ENCODE results near the gene HOXA4.

Gene HOXA4

DNA sequence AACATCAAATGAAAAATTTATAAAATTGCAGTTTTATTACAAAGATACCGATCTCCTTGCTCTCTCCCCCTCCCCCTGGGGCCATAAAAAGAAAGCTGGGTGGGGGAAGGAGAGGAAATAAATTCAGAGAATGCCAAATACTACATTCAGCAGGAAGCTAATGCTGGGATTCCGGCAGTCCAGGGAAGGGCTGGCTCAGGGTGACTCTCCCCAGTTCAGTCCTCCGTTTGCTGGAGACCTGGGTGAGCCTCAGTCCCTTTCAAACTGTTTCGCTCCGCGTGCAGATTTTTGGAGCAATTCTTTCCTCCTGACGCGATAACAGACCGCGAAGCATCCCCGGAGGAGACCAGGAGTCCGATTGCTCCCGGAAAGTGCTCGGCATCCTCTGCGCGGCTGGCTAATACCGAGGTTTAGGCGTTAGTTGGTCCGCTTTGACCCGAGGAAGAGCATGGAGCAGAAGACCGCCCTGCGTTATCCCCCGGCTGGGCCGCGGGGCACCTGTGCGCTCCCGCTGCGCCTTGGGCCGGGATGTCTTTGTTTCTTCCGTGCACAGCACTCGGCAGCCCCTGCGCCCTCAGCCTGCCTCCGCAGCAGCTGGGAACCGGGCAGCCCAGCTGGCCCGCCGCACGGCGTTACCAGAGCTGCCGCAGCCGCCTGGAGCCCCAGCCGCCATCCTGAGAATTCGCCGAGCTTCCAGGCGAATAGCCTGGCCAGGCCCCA, 24.2 kb downstream of the HOXA4 start:
- DNase-seq (ENCODE audit: low read depth in 2 of 2, low spot score in 1 of 2), result no peak

DNA sequence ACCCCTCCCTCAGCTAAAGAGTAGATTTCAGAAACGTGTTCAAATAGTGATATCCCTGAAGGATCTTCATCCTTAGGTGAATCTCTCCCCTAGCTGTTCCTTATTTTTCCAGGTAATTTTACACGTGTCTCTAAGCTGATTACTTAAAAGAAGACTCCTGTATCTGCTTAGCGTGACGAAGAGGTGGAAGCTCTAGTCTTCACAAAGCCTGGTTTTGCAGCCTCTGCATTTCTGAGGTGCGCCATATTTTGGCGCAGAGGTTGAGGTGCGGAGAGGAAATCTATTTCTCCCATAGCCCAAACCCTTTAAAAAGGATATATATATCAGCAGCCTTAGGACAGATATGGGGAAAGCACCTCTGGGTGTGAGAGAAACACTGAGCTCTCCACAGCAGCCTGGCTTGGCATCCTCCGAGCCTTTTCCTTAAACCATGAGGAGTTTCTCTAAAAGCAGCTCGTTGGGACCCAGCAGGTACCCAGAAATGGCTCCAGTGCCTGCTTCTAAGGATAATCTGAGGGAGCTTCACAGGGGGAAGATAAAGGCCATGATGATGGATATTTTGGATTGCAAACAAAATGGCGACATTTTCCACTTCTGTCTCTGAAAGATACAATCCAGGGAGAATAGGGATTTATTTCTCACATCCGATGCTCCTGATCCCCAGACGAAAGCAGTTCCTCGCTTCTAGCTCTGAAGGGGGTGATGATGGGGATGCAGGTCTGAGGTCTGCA, 25.1 kb downstream of the HOXA4 start:
- DNase-seq (ENCODE audit: low read depth in 2 of 2, low spot score in 1 of 2), result no peak

DNA sequence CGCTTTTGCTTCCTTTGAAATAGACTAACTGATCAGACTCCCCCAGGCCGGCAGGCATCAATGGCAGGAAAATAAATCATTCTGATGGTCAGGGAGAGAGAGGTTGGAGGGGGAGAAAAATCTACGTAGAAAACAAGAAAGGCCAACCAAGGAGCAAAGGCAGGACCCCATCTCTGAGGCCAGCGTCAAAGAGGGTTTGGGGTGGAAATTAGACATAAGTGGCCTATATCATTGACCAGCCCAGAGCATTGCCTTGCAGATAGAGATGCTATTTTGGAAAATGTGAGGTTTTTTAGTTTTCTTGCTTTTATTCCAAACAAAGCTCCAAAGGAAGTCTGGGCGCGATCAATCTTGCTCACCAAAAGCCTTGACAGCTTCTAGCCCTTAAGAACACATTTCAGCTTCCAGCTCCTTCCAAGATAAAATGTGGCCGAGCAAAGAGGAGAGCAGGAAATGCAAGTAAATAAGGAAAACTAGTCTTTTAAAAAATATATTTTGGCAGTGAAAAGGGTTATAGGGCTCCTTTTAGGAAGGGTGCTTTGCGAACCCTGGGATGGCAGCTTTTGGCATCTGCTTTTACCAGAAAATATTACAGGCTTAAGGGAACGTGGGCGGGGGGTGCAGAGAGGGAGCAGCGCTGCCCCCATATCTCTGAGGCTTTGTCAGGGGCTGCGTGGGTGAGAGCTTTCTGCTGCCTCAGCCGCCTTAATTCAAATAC, 26.1 kb downstream of the HOXA4 start:
- no peak for DNase-seq (ENCODE audit: low read depth in 2 of 2, low spot score in 1 of 2)

DNA sequence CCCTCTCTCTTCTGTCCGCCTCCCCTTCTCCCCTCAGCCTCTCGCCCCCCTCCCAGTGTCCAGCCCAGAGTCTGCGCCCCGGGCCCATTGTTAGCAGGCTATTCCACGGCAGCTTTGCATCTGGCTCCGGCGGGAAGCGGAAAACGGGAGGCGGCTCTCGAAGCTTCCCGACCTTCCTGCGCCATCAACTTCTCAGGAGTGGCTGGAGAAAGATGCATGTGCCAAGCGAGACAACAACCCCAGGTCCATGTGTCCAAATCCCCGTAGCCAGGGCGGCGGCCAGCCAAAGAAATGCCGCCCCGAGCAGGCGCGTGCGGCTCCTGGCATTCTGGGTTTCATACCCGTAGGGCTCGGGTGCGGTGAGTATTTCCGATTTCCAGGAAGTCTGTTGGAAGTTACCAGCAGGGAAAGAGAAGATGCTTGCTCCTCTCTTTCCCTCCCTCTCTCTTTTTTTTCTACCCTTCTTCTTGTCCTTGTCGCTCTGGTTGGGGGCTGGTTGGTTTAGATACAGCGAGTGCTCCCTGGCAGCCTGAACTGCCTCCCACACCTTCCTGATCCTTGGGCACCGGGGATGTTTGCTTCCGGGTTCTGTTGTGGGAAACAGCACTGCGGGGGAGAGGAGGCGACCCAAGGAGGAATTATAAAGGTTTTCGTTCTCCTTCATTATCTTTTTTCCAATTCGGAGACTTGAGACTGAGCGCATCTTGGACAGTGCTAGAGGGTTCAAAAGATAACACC, 26.9 kb downstream of the HOXA4 start:
- DNase-seq (ENCODE audit: low read depth in 2 of 2, low spot score in 1 of 2), result no peak

DNA sequence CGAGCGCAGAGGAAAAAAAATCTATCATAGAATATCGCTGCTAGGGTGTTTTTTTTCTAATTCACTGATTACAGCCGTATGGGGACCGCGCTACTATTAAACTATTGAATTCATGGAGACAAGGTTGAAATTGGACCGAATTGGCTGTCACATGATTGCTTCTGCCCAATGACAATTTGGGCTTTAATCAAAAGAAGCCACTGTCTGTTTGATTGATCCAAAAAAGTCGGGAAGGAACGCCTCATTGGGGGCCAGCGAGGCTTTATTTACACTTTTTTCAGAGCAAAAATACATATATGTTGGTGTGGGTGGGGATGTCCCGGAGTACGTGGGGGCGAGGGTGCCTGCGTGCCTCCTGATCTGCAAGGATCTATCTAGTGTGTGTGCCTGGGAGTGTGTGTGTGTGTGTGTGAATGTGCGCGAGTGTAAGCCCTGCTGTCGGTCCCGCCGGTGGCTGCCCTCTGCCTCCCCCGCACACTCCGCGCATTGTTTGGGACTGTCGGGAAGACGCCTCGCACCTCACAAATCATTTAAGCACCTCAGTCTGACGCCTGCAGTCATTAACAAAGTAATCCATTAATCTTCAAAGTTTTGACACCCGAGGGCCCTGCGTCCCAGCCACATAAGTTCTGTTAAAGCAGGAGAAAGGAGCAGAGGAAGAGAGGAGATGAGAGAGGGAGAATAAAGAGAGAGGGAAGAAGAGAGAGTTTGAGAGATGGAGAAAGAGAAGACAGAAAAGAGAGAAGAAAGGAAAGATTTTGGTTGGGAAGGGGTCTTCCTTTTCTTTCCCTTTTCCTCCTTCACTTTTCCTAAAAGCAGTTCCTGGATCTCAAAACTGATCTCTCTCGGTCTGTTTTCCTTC, 27.7 kb downstream of the HOXA4 start, which contains the start of gene HOXA2:
TSS of gene HOXA2 (minus strand) at position 103 of the 862 bp plus-strand sequence. CDS start 183 bp downstream, outside the sequence.
- no peak for DNase-seq (ENCODE audit: low read depth in 2 of 2, low spot score in 1 of 2)

DNA sequence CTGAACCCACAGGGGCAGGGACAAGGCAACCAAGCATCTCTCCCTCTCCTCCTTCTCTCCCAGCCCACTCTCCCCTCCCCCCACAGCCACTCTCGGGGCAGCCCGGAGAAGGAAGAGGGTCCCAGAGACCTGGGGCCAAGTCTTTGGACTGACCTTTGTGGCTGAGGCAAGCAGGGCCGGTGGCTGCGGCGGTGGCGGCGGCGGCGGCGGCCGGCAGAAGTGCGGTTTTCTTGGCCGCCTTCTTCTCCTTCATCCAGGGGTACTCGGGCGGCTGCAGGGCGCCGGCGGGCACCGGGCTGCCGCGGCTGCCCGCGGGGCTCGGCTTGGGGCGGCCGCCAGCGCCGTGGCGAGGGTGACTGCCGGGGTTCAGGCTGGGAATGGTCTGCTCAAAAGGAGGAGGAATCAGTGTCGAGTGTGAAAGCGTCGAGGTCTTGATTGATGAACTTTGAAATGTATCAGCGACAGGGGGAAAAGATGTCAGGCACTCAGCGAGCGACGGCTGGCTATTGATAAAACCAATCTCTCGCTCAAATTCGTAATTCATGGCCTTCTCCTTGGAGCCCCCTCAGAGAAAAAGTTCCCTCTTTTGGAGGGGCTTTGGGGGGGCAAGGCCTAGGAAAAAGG, 28.5 kb downstream of the HOXA4 start:
- DNase-seq (ENCODE audit: low read depth in 2 of 2, low spot score in 1 of 2), result no peak

DNA sequence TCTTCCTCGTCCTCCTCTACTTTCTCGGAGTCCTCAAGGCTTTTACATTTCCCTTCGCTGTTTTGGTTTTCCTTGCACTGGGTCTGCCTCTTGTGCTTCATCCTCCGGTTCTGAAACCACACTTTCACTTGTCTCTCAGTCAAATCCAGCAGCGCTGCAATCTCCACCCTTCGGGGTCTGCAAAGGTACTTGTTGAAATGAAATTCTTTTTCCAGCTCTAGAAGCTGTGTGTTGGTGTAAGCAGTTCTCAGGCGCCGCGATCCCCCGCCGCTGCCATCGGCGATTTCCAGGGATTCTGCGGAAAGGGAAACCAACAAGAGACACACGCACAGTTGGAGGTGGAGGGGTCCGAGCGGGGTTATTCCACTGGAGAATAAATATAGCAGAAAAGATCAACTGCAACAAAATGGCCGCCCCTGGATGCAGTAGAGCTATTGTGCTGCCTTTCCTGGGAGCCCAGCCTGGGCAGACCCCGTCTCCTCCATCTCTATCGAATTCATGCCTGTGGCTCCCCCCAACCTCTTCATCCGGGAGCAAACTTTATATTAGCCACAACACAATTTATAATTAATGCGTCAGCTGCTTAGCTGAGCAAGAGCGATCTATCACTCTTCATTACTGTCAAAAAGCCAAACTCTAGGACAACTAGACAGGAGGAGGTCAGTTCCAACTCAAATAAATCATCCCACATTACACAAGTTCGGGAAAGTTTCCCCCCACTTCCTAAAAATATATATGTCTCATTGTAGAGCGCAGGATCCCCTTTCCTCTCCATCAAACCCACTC, 29.2 kb downstream of the HOXA4 start:
- DNase-seq (ENCODE audit: low read depth in 2 of 2, low spot score in 1 of 2), result no peak

DNA sequence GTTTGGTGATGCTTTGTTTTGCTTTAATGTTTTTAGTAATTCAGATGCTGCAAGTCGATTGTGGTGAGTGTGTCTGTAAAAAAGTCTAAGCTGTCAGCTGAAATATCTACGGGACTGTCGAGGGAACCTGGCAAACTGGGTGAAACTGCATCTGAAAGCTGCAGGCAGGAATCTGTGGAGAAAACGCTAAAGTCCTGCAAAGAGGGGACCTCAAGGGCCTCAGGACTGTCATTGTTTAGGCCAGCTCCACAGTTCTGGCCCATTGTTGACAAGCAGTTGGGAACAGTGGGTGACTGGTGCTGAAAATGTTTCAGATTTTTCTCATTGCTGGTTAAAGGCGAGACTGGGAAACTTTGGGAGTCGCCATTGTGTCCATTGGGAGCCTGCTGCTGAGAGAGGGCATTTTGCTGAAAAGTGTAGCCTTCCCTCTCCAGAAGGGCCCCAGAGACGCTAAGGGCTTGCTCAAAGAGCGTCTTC, 29.8 kb downstream of the HOXA4 start:
- DNase-seq (ENCODE audit: low read depth in 2 of 2, low spot score in 1 of 2), result no peak

DNA sequence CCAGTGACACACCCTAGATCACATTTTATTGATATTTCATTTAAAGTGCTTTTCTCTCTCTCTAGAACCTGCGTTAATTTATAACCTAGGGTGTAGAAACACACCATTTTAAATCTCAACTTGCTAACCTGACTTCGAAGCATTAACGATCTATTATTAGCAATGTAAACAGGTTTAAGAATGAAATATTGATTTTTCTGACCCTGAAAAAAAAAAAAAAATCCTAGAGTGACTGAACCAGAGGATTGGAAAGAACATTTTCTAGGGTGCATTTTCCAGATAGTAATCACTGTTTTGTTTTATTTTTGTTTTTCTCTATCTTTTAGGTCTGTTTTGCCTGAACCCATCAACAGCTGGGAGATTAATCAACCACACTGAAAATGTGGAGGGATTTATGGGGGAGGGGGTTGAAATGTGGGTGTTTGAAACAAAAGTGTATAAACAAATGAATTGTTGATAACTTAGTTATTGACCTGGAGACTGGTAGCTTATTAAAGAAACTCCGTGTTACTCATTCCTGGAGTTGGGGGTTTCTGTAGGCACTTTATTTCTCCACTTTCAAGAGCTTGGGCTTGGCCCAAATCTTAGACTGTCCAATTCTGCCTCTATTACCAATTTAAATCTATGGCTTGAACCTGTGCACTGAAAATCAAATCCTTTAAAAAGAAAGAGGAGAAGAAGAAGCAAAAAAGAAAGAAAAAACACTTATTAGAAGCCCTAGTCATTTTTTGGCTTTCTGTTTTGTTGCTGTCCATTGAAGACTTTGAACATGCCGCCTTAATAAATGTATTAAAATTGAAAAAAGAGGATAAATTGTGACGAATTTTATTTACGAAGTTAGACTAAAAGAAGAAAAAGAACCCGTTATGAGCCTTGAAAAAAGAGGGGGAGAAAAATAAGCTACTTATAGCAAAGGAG, 30.8 kb downstream of the HOXA4 start:
- DNase-seq (ENCODE audit: low read depth in 2 of 2, low spot score in 1 of 2), result no peak

DNA sequence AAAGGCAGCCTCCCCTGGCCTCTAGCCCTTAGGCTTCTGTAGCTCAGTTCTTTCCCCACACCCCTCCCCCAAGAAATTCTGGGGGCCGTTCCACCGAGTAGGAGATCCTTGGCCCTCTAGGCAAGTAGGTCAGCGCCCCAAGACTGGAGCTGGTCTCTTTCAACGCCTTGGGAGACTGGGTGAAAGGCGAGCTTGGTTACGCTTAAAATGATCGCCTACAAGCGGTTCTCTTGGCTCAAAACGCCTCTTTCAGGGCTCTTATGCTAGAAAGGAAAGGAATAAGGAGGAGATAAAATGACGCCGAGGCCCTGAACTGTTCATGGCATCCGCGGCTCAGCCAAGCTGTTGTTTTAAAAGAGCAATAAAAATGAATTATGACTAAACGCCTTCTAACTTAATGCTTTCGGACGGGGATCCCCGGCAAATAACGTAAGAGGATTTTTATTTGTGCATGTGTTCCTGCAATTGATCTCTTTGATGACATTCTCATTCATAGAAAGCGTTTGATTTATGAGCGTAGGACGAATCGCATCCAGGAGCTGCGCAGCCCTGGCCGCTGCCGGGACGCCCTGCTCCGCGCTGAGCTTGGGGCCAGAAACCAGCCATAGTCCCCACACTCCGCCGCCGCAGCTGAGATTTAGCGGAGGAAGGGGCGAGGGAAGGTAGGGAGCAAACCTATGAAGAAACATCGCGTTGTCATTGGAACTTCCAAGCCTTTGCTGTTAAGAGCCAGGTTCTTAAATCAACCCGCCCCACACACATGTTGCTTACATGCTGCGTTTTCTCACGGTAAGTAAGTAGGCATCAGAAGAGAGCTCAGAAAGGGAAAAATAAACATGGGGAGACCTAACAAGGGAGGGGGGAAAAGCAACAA, 31.7 kb downstream of the HOXA4 start:
- no peak for DNase-seq (ENCODE audit: low read depth in 2 of 2, low spot score in 1 of 2)

DNA sequence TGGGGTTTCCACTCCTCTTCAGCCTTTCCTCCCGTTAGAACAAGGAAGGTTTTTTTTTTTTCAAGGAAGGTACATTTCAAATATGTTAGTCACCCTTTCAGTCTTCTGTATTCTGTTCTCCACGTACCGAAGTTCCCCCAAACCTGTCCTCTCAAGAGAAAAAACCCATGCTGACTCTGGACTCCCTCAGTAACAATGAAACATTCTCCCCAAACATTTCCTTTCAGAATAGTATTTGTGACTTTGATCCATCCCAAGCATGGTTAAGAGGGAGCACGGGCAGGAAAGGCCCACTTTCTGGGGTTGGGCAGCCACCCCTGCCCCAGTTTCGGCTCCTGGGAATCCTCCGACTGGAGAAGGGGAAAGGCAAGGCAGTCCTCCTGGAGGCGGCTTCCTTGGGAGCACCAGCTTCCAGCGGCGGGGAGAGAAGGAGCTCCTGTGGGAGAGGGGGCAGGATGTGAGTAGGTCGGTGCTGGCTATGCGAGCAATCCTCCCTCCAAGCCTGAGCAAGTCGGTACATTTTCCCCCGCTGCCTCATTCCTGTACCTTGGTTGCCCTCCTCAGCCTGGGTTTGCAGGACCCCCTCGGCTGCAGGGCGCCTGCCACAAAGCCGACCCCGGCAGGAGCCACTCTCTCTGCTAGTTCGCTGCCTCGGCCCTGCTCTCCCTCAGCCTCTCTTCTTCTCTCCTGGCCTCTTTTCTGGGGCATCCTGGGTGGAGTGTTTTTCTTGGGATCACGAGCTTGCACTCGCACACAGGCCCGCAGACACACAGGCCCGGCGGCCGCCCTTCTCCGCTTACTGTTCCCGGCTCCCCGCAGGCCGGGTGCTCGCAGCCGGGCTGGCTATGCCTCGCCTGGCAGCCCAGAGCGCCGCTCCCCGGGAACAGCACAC, 32.6 kb downstream of the HOXA4 start:
- DNase-seq (ENCODE audit: low read depth in 2 of 2, low spot score in 1 of 2), result no peak

DNA sequence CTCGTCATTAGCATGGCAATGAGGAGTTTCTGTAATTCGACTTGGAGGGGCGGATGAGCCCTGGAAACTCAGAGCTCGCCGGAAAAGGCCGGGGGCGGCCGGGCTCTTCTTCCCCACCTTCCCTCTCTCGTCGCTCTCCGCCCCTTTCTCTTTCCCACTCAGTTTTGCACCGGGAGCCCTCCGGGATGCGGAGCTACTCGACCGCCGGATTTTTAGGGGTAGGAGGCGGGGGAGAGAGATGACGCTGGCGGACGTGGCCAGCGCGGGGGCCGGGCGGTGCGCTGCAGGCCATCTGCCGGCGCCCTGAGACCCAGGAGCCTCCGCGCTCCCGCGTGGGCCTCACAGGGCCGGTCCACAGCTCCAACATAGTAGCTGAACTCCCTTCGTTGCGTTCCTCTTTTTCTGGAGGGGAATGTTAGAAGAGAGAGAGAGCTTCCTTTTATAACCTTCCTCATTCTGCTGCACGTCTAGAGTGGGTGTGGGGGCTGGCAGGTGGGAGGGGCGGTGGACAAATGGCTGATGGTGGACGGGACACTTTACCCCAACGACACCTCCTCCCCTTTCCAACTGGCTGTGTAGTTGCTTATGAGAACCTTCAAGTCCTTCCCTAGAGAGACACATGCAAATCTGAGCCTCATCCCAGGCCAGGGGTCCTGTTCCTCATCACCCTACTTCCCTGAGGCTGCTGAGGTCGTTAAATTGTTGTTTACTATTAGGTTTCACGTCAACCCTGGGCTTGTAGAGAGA, 33.6 kb downstream of the HOXA4 start:
- no peak for DNase-seq (ENCODE audit: low read depth in 2 of 2, low spot score in 1 of 2)

DNA sequence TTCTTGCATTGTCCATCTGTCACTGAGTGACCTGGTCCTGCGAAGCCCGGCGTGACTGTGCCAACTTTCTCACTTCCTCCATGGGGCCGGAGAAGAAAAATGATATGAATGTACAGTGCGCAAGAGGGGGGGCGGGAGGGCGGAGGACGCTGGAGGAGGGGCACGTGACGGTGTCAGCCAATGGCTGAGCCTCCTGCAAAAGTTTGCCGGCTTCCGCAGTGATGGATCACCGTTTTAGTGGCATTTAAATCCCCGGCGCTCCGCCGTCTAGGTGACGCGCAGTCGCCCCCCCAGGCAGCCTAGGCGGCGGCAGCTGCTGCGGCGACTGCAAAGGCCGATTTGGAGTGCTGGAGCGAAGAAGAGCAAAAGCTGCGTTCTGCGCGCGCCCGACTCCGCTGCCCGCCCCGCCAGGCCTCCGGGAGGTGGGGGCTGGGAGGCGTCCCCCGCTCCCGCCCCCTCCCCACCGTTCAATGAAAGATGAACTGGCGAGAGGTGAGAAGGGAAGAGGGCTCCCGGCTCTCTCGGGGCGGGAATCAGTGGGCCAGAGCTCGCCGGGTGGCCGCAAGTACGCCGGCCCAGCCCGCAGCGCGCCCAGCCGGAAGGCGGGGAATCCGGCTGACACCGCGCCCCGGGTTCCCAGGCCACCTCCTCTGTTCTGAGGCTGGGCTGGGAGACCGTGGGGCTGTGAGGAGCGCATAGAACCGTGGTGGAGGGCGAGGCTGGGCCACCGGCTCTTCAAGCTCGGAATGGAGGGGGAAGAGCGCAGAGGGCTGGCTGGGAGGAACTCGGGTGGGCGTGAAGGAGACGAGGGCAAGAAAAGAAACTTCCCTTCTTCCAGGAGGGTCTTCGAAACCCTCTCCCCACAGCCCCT, 34.4 kb downstream of the HOXA4 start, which contains the start of gene HOXA1:
TSS of gene HOXA1 (minus strand) at position 104 of the 871 bp plus-strand sequence. CDS start at position 16, 88 bp downstream.
- peak; percentile 25 to 57 for DNase-seq (ENCODE audit: low read depth in 2 of 2, low spot score in 1 of 2)
